ENCODE data around the gene PRKD2. TPM values are rescaled to one million over a fixed set of nuclear protein-coding genes. Genes with fewer than 3 reads are reported as not detected.
A peak's percentile ranks its signal among the peaks of the same experiment; 100 is the strongest.

PRKD2 gene
- total RNA-seq, 1 donor from 2014 or later, result 101 TPM

GRCh38 chr19:46637224-46637623 lies 79.7 kb downstream of the PRKD2 start:
- Histone ChIP-seq H3K36me3 (no peaks in the 10 kb centered on the region), H3K9me3 (no peaks in the 10 kb centered on the region), H3K27ac (no peak overlapping the region), H3K27me3 (no peaks in the 10 kb centered on the region), H3K4me1 (peaks cover 16 to 17% of the 10 kb centered on the region in 2 donors), H3K4me3 (no peak overlapping the region)
- no peak for TF ChIP-seq CTCF (IDR thresholded peaks at IDR 0.05)
- intact Hi-C loops (cut with DNase I), result no loop called here
- no peak for DNase-seq (ENCODE audit: low spot score in 2 of 2)

DNA sequence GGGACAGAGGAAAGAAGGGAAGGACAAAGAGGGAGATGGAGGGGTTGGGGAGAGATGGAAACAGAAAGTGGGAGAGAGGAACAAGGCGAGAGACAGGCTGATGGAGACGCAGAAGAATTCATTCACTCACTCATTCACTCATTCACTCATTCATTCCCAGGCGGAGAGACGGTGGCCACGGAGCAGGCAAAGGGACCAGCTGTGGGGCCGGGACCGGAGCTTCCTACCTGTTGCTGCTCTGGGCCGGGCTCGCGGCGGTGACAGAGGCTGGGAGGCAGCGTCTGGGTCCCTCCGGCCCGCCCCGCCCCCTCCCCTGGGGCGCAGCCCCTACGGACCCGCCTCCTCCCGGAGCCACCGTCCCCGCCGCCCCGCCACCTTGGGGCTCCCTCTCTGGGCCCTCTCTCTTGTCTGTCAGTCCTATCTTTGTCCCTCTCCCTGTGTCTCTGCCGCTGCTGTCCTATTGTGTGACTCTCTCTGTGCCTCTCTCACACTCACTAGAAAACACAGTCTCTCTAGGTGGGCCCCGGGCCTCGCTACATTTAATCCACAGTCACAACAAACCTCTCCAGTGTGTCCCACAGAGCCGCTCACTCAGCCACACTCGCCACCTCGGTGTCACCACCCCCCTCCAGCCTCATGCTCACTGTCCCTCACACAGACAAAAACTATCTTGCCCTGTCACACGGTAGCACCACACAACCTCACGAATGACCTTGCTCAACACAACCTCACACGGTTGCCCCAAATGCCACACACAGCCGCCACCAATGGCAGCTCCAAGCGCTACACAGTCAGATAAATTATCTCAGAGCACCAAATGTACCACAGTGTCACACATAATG lies 80.8 kb downstream of the PRKD2 start, which contains the start of gene GNG8:
TSS of gene GNG8 (minus strand) at position 283 of the 842 bp plus-strand sequence. CDS start 1,520 bp downstream, outside the sequence.
- H3K27me3 ChIP-seq, result no peaks in the 10 kb centered on the region
- intact Hi-C loops (cut with DNase I), result no loop called here
- no peaks in the 10 kb centered on the region for H3K36me3 ChIP-seq
- H3K27ac ChIP-seq, result no peak within 1 kb of the TSS
- TF ChIP-seq CTCF (IDR thresholded peaks at IDR 0.05), result no peak
- peak within 1 kb of the TSS in 1 of 2 donors; percentile 65 for H3K4me3 ChIP-seq
- no peaks in the 10 kb centered on the region for H3K9me3 ChIP-seq
- no peak for DNase-seq (ENCODE audit: low spot score in 2 of 2)
- peaks cover 16 to 17% of the 10 kb centered on the region in 2 donors for H3K4me1 ChIP-seq

- Histone ChIP-seq H3K4me3 (peak overlapping the region; percentile 39 to 65), H3K4me1 (peaks cover 17 to 21% of the 10 kb centered on the region in 2 donors), H3K27me3 (no peaks in the 10 kb centered on the region), H3K27ac (peak overlapping the region in 1 of 2 donors; percentile 12), H3K9me3 (no peaks in the 10 kb centered on the region), H3K36me3 (no peaks in the 10 kb centered on the region)
- intact Hi-C loops (cut with DNase I), result no loop called here
- no peak for TF ChIP-seq CTCF (IDR thresholded peaks at IDR 0.05)
- DNase-seq (ENCODE audit: low spot score in 2 of 2), result no peak
Observed at GRCh38 chr19:46634656-46635218, 82.2 kb downstream of the PRKD2 start.

DNA sequence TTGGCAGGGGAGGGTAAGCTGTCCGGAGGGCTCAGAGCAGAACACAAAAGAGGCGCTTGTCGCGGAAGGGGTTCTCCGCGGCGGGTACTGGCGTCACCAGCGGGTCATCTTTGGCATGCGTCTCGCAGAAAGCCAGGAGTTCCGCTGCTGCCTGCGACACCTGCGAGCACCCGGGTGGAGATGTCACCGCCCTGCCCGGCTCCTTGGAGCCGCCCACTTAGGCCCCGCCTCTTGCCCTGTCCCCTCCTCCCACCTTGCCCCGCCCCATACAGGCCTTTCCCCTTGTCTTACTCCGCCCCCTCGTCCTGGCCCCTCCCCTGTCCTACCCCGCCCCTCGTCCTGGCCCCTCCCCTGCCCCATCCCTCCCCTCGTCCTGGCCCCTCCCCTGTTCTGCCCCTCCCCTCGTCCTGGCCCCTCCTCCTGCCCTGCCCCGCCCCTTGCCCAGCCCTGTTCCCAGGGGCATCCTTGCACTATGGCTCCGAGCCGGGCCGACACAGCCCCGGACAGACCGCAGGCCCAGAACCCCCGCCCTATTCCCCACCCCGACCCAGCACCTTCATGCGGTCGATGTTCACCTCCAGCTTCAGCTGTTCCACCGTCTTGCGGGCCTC lies 82.8 kb downstream of the PRKD2 start:
- Histone ChIP-seq H3K27me3 (no peaks in the 10 kb centered on the region), H3K4me3 (peak overlapping the region; percentile 39 to 65), H3K36me3 (no peaks in the 10 kb centered on the region), H3K27ac (peak overlapping the region; percentile 19 to 63), H3K4me1 (peaks cover 13 to 21% of the 10 kb centered on the region in 2 donors), H3K9me3 (no peaks in the 10 kb centered on the region)
- intact Hi-C loops (cut with DNase I), result no loop called here
- no peak for TF ChIP-seq CTCF (IDR thresholded peaks at IDR 0.05)
- DNase-seq (ENCODE audit: low spot score in 2 of 2), result peak; percentile 49 to 91

DNA sequence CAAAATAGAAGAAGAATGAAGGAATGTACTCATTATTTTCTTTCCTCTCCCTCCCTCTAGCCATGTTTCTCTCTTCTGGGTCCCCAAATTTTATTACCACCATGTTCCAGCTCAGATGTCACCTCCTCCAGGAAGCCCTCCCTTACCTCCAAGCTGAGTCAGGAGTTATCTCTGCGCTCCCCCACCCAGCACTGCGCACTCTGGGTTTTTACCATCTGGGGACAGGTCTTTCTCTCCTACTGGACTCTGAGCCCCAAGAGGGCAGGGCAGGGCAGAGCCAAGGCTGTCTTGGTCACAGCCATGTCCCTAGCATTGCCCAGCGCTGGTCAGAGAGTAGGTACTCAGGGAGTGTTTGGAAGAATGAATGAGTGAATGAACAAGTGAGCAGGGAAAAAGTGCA lies 83.8 kb downstream of the PRKD2 start:
- H3K4me3 ChIP-seq, result no peak overlapping the region
- peaks cover 13 to 22% of the 10 kb centered on the region in 2 donors for H3K4me1 ChIP-seq
- no peaks in the 10 kb centered on the region for H3K36me3 ChIP-seq
- intact Hi-C loops (cut with DNase I), result no loop called here
- no peaks in the 10 kb centered on the region for H3K9me3 ChIP-seq
- H3K27ac ChIP-seq, result peak overlapping the region; percentile 19 to 63
- TF ChIP-seq CTCF (IDR thresholded peaks at IDR 0.05), result no peak
- no peak for DNase-seq (ENCODE audit: low spot score in 2 of 2)
- no peaks in the 10 kb centered on the region for H3K27me3 ChIP-seq

Data from ascending aorta (tissue), 2 donors.